ENCODE data around the gene CHRNG. TPM values are rescaled to one million over a fixed set of nuclear protein-coding genes. Genes with fewer than 3 reads are reported as not detected.

Gene CHRNG
- total RNA-seq, 1 experiment from 2014 or later, result not detected

DNA sequence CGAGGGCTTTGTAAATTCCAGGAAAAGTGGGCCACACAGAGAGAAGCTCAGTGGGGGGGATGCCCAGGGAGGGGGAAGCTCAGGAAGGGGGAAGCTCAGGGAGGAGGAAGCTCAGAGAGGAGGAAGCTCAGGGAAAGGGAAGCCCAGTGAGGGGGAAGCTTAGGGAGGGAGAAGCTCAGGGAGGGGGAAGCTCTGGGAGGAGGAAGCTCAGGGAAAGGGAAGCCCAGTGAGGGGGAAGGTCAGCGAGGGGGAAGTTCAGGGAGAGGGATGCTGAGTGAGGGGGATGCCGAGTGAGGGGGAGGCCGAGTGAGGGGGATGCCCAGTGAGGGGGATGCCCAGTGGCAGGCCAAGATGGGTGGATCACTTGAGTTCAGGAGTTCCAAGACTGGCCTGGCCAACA, 821 bp upstream of the CHRNG start:
- Histone ChIP-seq H3K36me3 (no peaks in the 10 kb centered on the region), H3K27me3 (replicated peaks) (no peaks in the 10 kb centered on the region), H3K9me3 (replicated peaks) (peaks cover 5% of the 10 kb centered on the region; the same call in 1 of the 2 replicates), H3K4me1 (replicated peaks) (no peaks in the 10 kb centered on the region), H3K4me3 (no peak overlapping the region), H3K27ac (no peak overlapping the region)
- no peak for DNase-seq (ENCODE audit: low read depth in 1 of 2, low spot score in 2 of 2)

DNA sequence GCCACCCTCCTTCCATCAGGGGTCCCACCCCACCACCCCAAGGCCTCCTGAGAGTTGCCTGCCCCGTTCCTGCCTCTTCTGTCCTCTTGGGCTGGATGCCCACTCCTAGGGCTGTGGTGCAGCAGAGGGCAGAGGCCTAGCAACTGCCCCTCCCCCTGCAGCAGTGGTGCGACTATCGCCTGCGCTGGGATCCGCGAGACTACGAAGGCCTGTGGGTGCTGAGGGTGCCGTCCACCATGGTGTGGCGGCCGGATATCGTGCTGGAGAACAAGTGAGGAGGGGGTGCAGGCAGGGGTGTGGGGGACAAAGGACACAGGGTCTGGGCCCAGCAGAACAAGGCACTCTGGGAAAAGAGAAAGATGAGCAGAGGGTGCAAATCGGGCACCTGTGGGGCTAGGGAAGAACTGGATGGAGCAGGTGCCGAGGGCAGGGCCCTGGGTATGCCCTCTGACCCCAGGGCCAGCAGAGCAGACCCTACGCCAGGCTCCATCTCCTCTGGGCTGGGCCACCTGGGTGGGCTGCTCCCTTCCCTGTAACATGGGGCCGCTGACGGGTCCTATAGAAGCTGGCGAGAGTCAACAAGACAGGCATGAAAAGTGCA, 1.0 kb downstream of the CHRNG start:
- no peaks in the 10 kb centered on the region for H3K4me1 ChIP-seq (replicated peaks)
- DNase-seq (ENCODE audit: low read depth in 1 of 2, low spot score in 2 of 2), result no peak
- H3K27me3 ChIP-seq (replicated peaks), result no peaks in the 10 kb centered on the region
- H3K4me3 ChIP-seq, result no peak overlapping the region
- no peaks in the 10 kb centered on the region; the same call in 1 of the 2 replicates for H3K36me3 ChIP-seq
- no peak overlapping the region for H3K27ac ChIP-seq
- peaks cover 5% of the 10 kb centered on the region; the same call in 1 of the 2 replicates for H3K9me3 ChIP-seq (replicated peaks)

DNA sequence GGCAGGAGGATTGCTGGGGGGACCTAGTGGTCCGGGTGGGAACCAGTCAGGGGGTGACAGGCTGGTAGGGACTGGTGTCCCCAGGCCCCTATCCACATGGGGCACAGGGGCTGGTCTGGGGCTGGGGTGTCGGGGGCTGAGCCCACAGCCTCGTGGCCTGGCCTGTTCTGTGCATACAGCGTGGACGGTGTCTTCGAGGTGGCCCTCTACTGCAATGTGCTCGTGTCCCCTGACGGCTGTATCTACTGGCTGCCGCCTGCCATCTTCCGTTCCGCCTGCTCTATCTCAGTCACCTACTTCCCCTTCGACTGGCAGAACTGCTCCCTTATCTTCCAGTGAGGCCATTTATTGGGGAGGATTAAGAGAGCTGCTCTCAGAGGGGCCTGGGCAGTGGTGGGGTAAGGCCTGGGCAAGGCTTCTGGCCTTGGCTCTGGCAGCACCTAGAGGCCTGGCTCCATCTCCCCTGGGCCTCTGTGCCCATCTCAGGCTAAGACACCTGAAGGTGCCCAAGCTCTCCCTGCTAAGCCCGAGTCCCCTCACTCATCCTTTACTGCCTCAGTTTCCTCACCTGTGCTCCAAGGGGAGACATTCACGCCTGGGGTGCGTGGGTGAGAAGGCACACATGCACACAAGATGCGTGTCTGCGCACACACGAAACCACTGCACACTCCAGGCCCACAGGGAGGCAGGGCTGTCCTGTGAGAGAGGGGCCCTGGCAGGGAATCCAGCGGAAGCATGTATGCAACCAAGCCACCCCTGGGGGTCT, 1.9 kb downstream of the CHRNG start:
- Histone ChIP-seq H3K27me3 (replicated peaks) (no peaks in the 10 kb centered on the region), H3K9me3 (replicated peaks) (peaks cover 1% of the 10 kb centered on the region; the same call in 1 of the 2 replicates), H3K4me1 (replicated peaks) (no peaks in the 10 kb centered on the region), H3K4me3 (no peak overlapping the region), H3K36me3 (peaks cover under 1% of the 10 kb centered on the region; the same call in 1 of the 2 replicates), H3K27ac (no peak overlapping the region)
- no peak for DNase-seq (ENCODE audit: low read depth in 1 of 2, low spot score in 2 of 2)

DNA sequence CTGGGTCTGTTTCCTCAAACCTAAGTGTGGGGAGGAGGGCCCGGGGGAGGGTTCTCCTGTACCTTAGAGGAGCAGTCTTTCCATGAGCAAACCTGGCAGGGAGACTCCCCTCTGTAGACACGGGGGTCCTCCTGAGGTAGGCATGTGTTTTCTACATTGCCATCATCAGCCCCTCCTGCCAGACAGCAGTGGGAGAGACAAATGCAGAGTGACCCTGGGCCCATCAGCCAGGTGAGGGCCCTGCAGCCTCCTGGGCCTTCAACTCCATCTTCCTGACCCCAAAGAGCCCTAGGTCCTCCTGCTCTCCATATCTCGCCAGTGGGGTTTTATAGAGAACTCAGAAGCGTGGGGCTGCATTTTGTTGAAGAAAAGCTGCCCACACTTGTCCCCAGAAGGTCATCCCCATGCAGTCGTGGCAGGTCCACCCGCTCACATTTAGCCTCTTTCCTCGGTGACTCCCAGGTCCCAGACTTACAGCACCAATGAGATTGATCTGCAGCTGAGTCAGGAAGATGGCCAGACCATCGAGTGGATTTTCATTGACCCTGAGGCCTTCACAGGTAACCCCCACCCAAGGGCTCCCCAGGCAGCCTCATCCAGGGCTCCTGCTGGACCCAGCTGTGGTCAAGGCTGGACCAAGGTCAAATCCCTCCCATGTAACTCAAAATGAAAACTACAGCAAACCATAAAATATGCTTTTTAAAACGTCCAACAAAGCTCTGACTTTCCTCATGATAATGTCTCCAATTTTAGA, 2.6 kb downstream of the CHRNG start:
- H3K4me1 ChIP-seq (replicated peaks), result no peaks in the 10 kb centered on the region

DNA sequence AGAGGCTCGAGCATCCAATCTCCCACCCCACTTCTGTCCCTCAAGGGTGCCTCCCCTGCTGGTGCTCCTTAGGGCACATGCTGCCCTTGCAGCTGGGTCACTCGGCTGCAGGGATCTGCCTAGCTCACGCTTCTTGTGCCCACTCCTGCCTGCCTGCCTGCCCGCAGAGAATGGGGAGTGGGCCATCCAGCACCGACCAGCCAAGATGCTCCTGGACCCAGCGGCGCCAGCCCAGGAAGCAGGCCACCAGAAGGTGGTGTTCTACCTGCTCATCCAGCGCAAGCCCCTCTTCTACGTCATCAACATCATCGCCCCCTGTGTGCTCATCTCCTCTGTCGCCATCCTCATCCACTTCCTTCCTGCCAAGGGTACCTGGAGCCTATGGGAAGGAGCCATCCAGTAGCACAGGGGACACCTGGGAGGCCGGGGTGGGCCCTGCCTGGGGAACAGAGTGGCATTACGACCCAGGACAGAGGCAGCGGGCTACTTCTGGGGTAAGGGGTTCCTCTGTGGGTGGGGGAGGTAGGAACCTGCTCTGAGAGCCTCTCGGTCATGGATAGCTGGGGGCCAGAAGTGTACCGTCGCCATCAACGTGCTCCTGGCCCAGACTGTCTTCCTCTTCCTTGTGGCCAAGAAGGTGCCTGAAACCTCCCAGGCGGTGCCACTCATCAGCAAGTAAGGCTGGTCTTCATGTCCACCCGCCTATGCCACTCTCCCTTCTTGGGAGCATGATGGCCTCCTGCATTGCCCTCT, 3.4 kb downstream of the CHRNG start:
- H3K4me3 ChIP-seq, result no peak overlapping the region
- DNase-seq (ENCODE audit: low read depth in 1 of 2, low spot score in 2 of 2), result no peak
- H3K36me3 ChIP-seq, result peaks cover 14% of the 10 kb centered on the region; the same call in 1 of the 2 replicates
- no peak overlapping the region for H3K27ac ChIP-seq
- no peaks in the 10 kb centered on the region for H3K4me1 ChIP-seq (replicated peaks)
- no peaks in the 10 kb centered on the region for H3K9me3 ChIP-seq (replicated peaks)
- H3K27me3 ChIP-seq (replicated peaks), result no peaks in the 10 kb centered on the region

More for the DNA sequence above, 2.6 kb downstream of the CHRNG start:
- no peak overlapping the region for H3K4me3 ChIP-seq
- no peak for DNase-seq (ENCODE audit: low read depth in 1 of 2, low spot score in 2 of 2)
- H3K27ac ChIP-seq, result no peak overlapping the region
- peaks cover 8% of the 10 kb centered on the region; the same call in 1 of the 2 replicates for H3K36me3 ChIP-seq
- H3K27me3 ChIP-seq (replicated peaks), result no peaks in the 10 kb centered on the region
- H3K9me3 ChIP-seq (replicated peaks), result no peaks in the 10 kb centered on the region

DNA sequence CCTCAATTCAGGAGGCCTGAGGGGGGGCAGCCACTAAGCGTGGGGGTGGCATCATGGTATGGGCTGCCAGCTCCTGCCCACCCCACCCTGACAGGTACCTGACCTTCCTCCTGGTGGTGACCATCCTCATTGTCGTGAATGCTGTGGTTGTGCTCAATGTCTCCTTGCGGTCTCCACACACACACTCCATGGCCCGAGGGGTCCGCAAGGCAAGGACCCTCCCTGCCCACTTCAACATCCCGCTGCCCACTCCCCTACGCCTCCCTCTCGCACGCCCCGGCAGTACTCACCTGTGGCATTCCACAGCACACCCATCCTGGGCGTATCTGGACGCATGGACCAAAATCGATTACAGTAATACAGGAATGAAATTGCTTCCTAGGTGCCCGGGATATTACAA, 4.0 kb downstream of the CHRNG start:
- Histone ChIP-seq H3K27me3 (replicated peaks) (no peaks in the 10 kb centered on the region), H3K27ac (no peak overlapping the region), H3K4me1 (replicated peaks) (no peaks in the 10 kb centered on the region), H3K9me3 (replicated peaks) (0 out of 2 replicates have a peak, but pooled peaks cover 2% of the 10 kb centered on the region), H3K36me3 (peaks cover 20% of the 10 kb centered on the region), H3K4me3 (no peak overlapping the region)
- DNase-seq (ENCODE audit: low read depth in 1 of 2, low spot score in 2 of 2), result no peak

DNA sequence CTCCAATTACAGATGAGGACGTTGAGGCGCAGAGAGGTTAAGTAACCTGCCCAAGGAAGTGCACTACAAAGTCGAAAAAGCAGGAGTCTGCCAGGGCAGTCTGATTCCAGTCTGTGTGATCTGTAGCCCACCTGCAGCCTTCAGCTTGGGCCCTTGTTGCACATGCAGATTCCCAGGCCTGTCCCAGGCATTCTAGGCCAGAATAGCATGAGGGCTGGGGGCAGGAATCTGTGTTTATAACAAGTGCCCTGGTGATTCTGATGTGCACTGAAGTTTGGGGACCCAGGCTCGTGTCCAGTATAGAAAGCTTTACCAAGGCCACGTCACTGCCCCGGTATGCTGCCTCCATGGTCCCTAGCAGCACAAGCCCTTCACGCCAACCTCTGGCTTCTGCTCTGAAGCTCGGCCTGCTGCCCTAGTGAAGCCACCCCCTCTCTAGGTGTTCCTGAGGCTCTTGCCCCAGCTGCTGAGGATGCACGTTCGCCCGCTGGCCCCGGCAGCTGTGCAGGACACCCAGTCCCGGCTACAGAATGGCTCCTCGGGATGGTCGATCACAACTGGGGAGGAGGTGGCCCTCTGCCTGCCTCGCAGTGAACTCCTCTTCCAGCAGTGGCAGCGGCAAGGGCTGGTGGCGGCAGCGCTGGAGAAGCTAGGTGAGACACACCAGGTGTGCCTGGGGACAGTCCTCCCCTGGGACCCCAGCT, 4.6 kb downstream of the CHRNG start:
- Histone ChIP-seq H3K4me3 (no peak overlapping the region), H3K27ac (no peak overlapping the region), H3K36me3 (peaks cover 26% of the 10 kb centered on the region), H3K27me3 (replicated peaks) (no peaks in the 10 kb centered on the region), H3K4me1 (replicated peaks) (no peaks in the 10 kb centered on the region), H3K9me3 (replicated peaks) (0 out of 2 replicates have a peak, but pooled peaks cover 7% of the 10 kb centered on the region)
- DNase-seq (ENCODE audit: low read depth in 1 of 2, low spot score in 2 of 2), result no peak

DNA sequence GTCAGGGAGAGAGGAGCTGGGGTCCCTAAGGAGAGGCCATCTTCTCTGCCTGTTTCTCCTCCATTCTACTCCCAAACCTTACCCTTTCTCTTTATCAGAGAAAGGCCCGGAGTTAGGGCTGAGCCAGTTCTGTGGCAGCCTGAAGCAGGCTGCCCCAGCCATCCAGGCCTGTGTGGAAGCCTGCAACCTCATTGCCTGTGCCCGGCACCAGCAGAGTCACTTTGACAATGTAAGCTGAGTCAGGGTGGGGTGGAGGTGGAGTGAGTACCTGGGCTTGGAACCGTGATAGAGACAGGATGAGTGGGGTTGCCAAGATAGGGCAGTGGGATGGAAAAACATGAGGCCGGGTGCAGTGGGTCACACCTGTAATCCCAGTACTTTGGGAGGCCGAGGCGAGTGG, 5.2 kb downstream of the CHRNG start:
- H3K9me3 ChIP-seq (replicated peaks), result 0 out of 2 replicates have a peak, but pooled peaks cover 7% of the 10 kb centered on the region
- no peak for DNase-seq (ENCODE audit: low read depth in 1 of 2, low spot score in 2 of 2)
- no peaks in the 10 kb centered on the region for H3K27me3 ChIP-seq (replicated peaks)
- no peak overlapping the region for H3K27ac ChIP-seq
- no peaks in the 10 kb centered on the region; the same call in 1 of the 2 replicates for H3K4me1 ChIP-seq (replicated peaks)
- H3K4me3 ChIP-seq, result no peak overlapping the region
- H3K36me3 ChIP-seq, result peaks cover 27% of the 10 kb centered on the region

DNA sequence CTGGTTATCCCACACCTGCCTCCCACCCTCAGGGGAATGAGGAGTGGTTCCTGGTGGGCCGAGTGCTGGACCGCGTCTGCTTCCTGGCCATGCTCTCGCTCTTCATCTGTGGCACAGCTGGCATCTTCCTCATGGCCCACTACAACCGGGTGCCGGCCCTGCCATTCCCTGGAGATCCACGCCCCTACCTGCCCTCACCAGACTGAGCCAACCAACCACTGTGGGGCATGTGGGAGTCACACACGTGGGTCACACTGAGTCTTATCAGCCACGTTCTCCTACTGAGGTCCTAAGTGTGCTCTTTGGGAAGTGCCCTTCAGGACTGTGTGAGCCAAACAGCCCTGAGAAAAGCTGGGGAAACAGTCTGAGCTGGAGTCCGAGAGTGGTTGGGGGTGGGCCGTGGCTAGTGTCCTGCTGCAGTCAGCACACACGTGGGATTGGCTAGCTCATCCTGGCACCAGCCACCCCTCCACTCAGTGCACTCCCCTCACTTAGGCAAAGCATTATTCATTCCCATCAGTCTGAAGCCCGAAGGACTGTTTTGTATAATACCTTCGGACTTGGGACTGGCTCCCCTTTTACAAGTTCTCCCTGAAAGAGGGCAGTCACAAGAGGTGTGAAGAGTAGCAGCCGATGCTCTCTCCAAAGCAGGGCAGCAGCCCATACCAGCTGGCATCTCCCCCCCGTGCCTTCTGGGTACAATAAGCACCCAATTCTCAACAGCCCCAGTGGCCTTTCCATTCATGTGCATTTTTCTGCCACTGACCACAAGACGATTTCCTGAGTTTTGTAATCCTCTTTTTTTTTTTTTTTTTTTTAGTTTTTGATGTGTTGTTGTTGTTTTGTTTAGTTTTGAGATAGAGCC, 6.3 kb downstream of the CHRNG start:
- no peaks in the 10 kb centered on the region for H3K27me3 ChIP-seq (replicated peaks)
- no peak overlapping the region for H3K27ac ChIP-seq
- 0 out of 2 replicates have a peak, but pooled peaks cover 7% of the 10 kb centered on the region for H3K9me3 ChIP-seq (replicated peaks)
- no peaks in the 10 kb centered on the region; the same call in 1 of the 2 replicates for H3K4me1 ChIP-seq (replicated peaks)
- H3K4me3 ChIP-seq, result no peak overlapping the region
- DNase-seq (ENCODE audit: low read depth in 1 of 2, low spot score in 2 of 2), result no peak
- H3K36me3 ChIP-seq, result peaks cover 34% of the 10 kb centered on the region

DNA sequence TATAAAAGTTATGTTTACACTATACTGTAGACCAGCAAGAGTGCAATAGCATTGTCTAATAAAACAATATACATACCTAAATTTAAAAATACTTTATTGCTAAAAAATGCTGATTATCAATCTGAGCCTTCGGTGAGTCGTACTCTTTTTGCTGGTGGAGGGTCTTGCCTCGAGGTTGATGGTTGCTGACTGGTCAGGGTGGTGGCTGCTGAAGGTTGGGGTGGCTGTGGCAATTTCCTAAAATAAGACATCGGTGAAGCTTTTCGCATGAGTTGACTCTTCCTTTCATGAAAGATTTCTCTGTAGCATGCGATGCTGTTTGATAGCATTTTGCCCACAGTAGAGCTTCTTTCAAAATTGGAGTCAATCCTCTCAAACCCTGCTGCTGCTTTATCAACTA, 8.5 kb downstream of the CHRNG start:
- no peak overlapping the region for H3K27ac ChIP-seq
- DNase-seq (ENCODE audit: low read depth in 1 of 2, low spot score in 2 of 2), result no peak
- peaks cover 6% of the 10 kb centered on the region for H3K4me1 ChIP-seq (replicated peaks)
- no peaks in the 10 kb centered on the region for H3K27me3 ChIP-seq (replicated peaks)
- H3K36me3 ChIP-seq, result peaks cover 54% of the 10 kb centered on the region
- 0 out of 2 replicates have a peak, but pooled peaks cover 7% of the 10 kb centered on the region for H3K9me3 ChIP-seq (replicated peaks)
- H3K4me3 ChIP-seq, result no peak overlapping the region

DNA sequence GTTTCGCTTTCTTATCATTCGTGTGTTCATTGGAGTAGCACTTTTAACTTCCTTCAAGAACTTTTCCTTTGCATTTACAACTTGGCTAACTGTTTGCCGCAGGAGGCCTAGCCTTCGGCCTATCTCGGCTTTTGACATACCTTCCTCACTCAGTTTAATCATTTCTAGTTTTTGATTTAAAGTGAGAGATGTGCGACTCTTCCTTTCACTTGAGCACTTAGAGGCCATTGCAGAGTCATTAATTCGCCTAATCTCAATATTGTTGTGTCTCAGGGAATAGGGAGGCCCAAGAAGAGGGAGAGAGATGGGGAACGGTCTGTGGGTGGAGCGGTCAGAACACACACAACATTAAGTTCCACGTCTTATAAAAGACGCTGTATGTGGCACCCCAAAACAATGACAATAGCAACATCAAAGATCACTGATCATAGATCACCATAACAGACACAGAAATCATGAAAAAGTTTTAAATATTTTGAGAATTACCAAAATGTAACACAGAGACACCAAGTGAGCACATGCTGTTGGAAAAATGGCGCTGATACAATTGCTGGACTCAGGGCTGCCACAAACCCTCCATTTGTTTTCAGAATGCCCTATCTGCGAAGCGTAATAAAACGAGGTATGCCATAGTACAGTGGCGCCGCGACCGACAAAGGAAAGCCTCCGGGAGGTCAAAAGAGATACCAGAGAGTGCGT, 10.3 kb downstream of the CHRNG start:
- H3K9me3 ChIP-seq (replicated peaks), result 0 out of 2 replicates have a peak, but pooled peaks cover 7% of the 10 kb centered on the region
- H3K4me3 ChIP-seq, result peak overlapping the region; percentile 89
- H3K36me3 ChIP-seq, result peaks cover 68% of the 10 kb centered on the region
- peak overlapping the region; percentile 97 for H3K27ac ChIP-seq
- peaks cover 6% of the 10 kb centered on the region for H3K4me1 ChIP-seq (replicated peaks)
- no peak for DNase-seq (ENCODE audit: low read depth in 1 of 2, low spot score in 2 of 2)
- H3K27me3 ChIP-seq (replicated peaks), result no peaks in the 10 kb centered on the region

Data from SJSA1 (cell line).